HG03159 (cell line): ENCODE measurements around the gene SLC4A7.
"Not testable (repeated sequence)": the region's sequence is repeated elsewhere in the genome, so short reads cannot be mapped to it uniquely, and the experiment has no call there.

ENCODE experiments used
- ATAC-seq: cut with Tn5 transposase; IDR thresholded peaks from one replicate; pipeline ENCODE4 v1.9.1; 2021; ENCODE audit warnings: mild to moderate bottlenecking, moderate library complexity; ENCODE audit not compliant: unreplicated experiment

The SLC4A7 gene

DNA sequence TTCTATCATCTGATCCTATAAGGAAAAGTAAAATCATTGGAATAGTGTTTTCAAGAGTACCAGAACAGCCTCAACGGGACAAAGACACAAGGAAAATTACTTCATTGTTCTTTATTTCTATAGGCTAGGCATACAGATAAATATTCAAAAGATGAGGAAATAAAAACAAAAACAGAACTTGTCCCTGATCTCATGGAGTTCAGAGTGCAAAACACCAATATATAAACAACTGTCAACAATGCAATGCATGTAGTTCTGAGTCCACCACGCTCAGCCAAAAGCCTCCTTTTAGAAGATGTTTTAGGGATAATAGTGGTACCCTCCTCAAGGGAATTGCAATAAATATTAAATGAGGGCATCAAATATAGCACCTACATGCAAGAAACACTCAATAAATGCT, 4.6 kb upstream of the SLC4A7 start:
- ATAC-seq: no peak

DNA sequence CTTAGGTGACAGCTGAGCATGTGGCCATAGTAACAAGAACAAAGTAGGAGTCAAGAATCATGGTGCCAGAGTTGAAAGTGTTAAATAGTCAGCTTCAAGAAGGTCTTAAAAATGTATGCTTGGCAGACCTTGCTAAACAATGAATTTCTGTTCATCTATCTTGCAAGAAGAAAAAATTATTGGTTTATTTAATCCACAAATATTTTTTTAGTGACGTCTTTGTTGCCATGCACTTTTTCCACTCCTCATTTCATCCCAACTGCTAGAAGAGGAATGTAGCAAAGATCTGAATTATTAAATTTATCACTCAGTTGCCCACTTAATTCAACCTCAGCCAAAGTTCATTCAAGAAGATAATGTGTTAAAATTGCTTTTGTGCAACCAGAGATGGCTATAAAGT, 3.2 kb upstream of the SLC4A7 start:
- ATAC-seq: no peak

- no peak for ATAC-seq
These were observed 2.2 kb upstream of the SLC4A7 start for GRCh38 chr3:27486336-27486735.

- ATAC-seq: no peak
These were observed 1.7 kb upstream of the SLC4A7 start for GRCh38 chr3:27485866-27486265.

DNA sequence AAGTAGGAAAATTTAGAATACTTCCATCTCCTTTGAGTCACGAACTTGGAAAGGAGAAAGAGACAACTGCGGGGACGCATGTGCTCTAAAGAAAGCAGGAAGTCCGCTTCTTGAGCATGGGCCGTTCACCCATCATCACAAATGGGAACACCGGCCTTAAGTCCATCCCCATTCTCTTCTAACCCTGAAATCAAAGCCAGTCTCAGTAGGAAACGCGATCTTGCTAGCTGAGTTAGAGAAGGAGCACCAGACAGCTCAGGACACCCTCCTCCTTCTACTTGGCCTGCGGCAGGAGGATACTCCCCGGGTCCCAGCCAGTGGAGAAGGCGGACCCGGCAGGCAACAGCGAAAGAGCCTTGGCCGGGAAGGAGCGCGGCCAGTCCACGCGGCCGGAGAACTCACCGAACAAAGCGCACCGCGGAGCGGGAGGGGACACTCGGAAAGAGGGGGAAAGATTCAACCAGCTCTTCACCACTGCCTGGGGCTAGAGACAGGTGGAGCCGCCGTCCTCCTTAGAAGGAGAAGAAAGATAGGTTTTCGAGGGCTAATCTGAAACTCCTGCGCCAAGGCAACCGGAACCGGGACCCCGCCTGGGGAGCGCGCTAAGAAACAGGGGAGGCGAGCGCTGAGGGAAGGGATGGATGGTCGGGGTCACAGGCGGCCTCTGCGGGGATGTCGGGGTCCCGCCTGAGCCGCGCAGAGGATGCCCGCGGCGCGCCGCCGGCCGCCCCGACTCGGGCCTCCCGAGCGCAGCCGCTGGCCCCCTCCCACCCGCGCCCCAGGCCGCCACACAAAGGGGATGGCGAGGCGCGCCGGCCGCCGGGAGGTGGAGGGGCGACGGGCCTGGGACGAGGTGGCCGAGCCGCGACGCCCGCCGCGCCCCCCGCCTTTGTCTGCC, 818 bp downstream of the SLC4A7 start:
- peak; percentile 28 for ATAC-seq

DNA sequence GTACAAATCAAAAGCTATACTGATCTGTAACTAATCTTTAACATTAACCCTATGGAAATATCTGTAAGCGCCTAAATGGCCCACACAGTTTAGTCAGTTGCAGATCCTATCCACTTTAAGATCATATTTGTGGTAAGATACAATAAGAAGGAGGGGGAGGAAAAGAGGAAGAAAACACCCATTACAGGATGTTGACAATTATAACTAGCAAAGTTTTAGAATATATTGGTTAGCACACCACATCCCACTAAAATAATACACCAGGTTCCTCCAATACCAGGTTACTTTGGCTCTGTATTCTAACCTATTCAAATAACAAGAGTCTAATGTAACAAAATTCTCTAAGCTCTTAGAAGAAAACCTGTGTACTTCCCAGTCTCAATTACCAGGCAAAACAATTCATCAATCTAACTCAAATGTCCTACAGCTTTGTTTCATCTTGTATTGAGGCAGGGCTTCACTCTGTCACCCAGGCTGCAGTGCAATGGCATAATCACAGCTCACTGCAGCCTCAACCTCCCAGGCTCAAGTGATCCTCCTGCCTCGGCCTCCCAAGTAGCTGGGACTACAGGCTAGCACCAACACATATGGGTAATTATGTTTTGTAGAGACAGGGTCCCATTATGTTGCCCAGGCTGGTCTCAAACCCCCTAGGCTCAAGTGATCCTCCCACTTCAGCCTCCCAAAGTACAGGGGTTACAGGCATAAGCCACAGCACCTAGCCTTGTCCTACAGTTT, 4.2 kb downstream of the SLC4A7 start:
- ATAC-seq: no peak

DNA sequence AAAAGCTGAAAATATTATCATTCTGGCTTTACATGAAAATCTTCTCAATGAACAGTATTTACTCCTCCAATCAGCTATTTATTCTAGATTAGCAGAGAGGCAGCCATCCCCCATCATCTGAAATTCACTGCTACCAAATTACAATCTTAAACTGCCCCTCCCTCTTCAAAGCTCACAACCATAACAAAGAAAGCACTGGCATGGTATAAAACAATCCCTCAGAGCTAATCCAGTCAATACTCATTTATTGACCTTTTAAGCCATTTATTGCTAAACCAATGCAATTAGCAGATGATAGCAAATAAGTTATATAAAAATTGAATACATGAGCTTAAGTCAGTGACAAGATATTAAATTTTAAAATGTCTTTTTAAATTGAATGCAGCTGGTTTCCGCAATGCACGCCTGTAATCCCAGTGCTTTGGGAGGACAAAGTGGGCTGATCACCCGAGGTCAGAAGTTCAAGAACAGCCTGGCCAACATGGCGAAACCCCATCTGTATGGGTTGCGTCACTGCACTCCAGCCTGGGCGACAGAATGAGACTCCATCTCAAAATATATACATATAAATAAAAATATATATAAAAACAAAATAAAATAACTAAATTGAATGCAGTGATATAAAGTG, 12.1 kb downstream of the SLC4A7 start:
- ATAC-seq: no peak

- ATAC-seq: no peak
These were observed 15.8 kb downstream of the SLC4A7 start for GRCh38 chr3:27468283-27468886.

DNA sequence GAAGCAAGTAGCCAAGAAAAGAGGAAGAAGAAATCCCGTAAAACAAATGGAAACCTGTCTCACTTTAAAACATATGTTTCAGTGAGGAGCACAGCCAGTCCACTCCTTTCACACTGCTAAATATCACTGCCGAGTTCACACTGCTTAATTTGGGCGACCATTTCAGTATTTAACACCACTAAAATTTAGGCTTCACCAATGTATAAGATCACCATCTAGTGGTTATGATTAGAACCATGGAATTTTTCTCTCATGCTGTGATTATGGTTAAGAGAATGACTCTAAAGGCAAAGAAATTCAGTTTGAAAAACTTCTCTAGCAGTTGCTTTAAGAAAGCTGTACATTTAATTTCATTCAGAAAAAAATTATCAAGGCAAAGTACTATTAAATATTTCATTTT, 16.6 kb downstream of the SLC4A7 start:
- ATAC-seq: peak; percentile 96

GRCh38 chr3:27464646-27465045, 19.5 kb downstream of the SLC4A7 start:
- ATAC-seq: no peak

DNA sequence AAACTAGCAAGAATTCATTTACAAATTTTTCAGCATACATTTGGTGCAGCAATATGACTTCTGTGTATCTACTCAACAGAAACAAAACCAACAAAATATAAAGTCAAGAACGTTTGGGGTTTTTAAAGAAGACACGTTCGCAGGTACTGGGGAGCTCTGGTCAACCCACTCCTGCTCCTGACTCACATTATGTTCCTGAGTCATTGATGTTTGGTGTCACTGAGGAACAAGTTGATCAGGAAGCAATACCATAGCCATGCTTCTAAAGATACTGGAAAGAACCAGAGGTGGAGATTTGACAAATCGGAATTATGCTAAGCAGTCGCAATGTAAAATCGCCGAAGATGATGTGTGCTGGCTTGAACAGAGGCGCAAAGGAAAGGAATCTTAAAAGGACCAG, 22.0 kb downstream of the SLC4A7 start:
- ATAC-seq: no peak

- ATAC-seq: no peak
These were observed 25.3 kb downstream of the SLC4A7 start for GRCh38 chr3:27458929-27459328.

DNA sequence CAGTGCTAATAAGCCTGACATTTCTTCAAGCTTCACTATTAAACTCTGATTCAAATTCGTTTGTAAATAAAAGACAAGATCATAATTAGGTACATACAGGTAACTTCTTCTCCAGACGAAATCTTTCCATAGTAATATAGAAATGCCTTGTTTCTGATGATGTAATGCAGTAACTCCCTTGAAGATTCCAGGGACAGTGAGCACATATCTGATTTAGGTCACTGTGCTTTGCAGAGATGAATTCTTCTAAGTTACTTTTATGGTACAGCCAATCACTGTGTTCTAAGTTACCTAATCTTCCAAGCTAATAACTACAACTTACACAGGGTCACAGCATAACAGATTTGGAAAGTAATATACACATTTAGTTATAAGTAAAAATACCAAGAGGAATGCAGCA, 27.6 kb downstream of the SLC4A7 start:
- no peak for ATAC-seq

GRCh38 chr3:27454914-27455313, 29.3 kb downstream of the SLC4A7 start:
- peak; percentile 74 for ATAC-seq

DNA sequence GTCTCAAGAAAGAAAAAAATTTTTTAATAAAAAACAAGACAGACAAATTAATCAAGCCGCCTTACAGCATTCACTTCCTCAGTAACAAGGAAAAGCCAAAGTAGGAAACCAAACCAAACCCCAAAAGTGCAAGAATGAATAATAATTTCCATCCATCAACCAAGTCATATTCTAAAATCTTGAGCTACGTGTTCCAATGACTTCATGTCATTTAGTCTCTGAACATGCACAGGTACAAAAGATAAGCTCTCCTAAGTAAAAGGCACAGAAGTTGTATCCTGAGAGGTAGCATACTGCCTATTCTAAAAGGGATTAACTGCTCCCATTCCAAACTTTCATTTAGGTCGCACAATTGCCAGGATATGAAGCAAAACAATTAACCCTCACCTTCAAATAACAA, 29.7 kb downstream of the SLC4A7 start:
- no peak for ATAC-seq

- ATAC-seq: no peak
These were observed 31.7 kb downstream of the SLC4A7 start for GRCh38 chr3:27452368-27453090.

GRCh38 chr3:27451842-27452241, 32.3 kb downstream of the SLC4A7 start:
- ATAC-seq: no peak

DNA sequence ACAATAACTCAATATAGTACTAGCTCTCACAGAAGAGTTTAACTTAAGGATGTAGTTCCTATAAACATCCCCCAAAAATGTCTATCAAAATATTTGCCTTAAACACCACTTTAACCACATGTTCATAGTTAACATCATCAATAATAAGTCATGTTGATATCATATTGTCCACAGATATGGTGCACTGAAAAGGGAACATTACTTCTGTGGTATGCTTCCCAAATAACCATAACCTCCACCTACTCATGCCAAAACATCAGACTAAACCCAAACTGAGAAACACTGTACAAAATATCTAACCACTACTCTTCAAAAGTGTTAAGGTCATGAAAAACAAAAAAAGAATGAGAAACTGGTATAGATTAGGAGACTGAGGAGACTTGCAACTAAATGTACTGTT, 32.9 kb downstream of the SLC4A7 start:
- ATAC-seq: no peak

DNA sequence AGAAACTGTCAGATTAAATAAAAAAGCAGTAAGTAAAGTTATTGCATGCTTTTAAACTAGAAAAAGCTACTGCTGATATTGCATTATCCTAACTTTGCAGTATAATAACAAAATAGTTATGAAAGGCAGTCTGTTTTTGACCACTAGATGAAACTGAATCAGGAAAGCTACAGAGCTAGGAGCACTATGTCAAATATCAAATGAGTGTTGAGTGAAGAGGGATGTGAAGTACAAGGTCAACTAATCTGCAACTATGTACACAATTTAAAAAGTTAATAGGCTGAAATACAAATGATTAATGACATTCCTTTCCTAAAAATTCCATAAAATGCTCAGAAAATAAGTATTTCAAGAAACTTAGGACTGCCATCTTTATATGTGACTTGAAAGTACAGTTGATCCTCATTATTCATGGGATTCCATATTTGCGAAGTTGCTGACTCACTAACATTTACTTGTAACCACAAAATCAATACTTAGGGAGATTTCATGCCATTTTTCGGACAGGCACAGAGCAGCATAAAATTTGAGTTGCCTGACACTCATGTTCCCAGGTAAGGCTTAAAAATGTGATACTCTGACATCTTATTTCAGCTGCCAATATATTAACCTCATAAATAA, 34.5 kb downstream of the SLC4A7 start:
- no peak for ATAC-seq

DNA sequence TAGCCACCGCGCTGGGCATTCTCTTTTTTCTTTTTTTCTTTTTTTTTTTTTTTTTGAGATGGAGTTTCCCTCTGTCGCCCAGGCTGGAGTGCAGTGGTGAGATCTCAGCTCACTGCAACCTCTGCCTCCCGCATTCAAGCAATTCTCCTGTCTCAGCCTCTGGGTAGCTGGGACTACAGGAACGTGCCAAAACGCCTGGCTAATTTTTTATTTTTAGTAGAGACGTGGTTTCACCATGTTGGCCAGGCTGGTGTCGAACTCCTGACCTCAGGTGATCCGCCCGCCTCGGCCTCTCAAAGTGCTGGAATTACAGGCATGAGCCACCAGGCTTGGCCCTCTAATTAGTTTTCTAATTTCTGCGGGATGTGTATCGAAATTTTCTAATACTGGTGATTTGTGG, 41.2 kb downstream of the SLC4A7 start:
- not testable (repeated sequence) for ATAC-seq
